Activated CD8-positive, alpha-beta T cell treated with anti-CD3 and anti-CD28 coated beads, Interleukin-2, amount 10 ng/mL, durations not matched to agents 7 days and 5 days (primary cell): Measurements from ENCODE around the gene MAP1LC3B. TPM values are rescaled to one million over a fixed set of nuclear protein-coding genes. Genes with fewer than 3 reads are reported as not detected.
"Not testable (repeated sequence)": the region's sequence is repeated elsewhere in the genome, so short reads cannot be mapped to it uniquely, and the experiment has no call there.

Source experiments
- ATAC-seq: fragments of 150-1000 bp; cut with Tn5 transposase; one replicate; pipeline ENCODE4 v1.10.0; 2021; ENCODE audit warnings: moderate library complexity
- CTCF ChIA-PET: fragments of 350-600 bp; sonication (Branson Sonifier 250); formaldehyde crosslinking; loops from one replicate; lab custom pipeline; 2021; ENCODE audit warnings: antibody characterized with exemption; lab: Charles Lee
- POLR2A ChIA-PET: fragments of 350-600 bp; sonication (Branson Sonifier 250); formaldehyde crosslinking; loops from one replicate; lab custom pipeline; 2021; ENCODE audit warnings: antibody characterized with exemption; lab: Charles Lee
- DNase-seq: peaks from one replicate; pipeline ENCODE4 v3.0.0-alpha.2; 2020
- H3K27ac Mint-ChIP-seq: one replicate; pipeline ENCODE4 v1.8.0; 2021; ENCODE audit warnings: mild to moderate bottlenecking, mixed read lengths
- H3K27me3 Mint-ChIP-seq: one replicate; pipeline ENCODE4 v1.8.0; 2021; ENCODE audit warnings: low read depth, mixed read lengths
- H3K36me3 Mint-ChIP-seq: one replicate; pipeline ENCODE4 v1.8.0; 2021; ENCODE audit warnings: low read depth, mixed read lengths
- H3K4me1 Mint-ChIP-seq: one replicate; pipeline ENCODE4 v1.8.0; 2021; ENCODE audit warnings: low read depth, mixed read lengths
- H3K4me3 Mint-ChIP-seq: one replicate; pipeline ENCODE4 v1.8.0; 2021; ENCODE audit warnings: mild to moderate bottlenecking, mixed read lengths
- H3K9me3 Mint-ChIP-seq: one replicate; pipeline ENCODE4 v1.8.0; 2022; ENCODE audit warnings: mixed read lengths; ENCODE audit not compliant: insufficient read depth
- total RNA-seq, 2 experiments: library from RNA; stranded (reverse); gene quantifications; one replicate each; pipeline ENCODE4 v1.2.3, GENCODE V29; 2021

MAP1LC3B gene
- total RNA-seq, 2 experiments from 2014 or later = 40.2 to 45.3 TPM

- POLR2A ChIA-PET, DNase-seq, H3K27me3 Mint-ChIP-seq, H3K9me3 Mint-ChIP-seq, ATAC-seq, H3K4me3 Mint-ChIP-seq, CTCF ChIA-PET, H3K27ac Mint-ChIP-seq: not testable (repeated sequence)
- H3K4me1 Mint-ChIP-seq = peaks cover 19% of the 10 kb centered on the region
- peaks cover 17% of the 10 kb centered on the region for H3K36me3 Mint-ChIP-seq
These were observed 29.1 kb upstream of the MAP1LC3B start for GRCh38 chr16:87362828-87363559.

GRCh38 chr16:87363771-87364455 is 28.2 kb upstream of the MAP1LC3B start:
- Mint-ChIP-seq H3K36me3 (peaks cover 11% of the 10 kb centered on the region), H3K4me1 (peaks cover 22% of the 10 kb centered on the region), H3K27me3 (no peaks in the 10 kb centered on the region), H3K9me3 (no peaks in the 10 kb centered on the region), H3K27ac (peak overlapping the region; percentile 77), H3K4me3 (no peak overlapping the region)
- ChIA-PET CTCF (interaction anchor here (1.1 to 1.6 kb wide), 3 partner anchors 31 to 53 kb away, joined by 3 to 4 read pairs (median 3); partner anchors contain the start of gene C16orf95), POLR2A (interaction anchor here (1.0 kb wide), 1 partner anchor 12 kb away, joined by 3 read pairs; no protein-coding TSS in a partner anchor)
- ATAC-seq (peak; percentile 28), DNase-seq (no peak)

- CTCF ChIA-PET = interaction anchor here (1.1 to 1.6 kb wide), 3 partner anchors 30 to 52 kb away, joined by 3 to 4 read pairs (median 3); partner anchors contain the start of gene C16orf95
- Mint-ChIP-seq H3K4me3 (no peak overlapping the region), H3K27me3 (no peaks in the 10 kb centered on the region), H3K36me3 (peaks cover 6% of the 10 kb centered on the region), H3K27ac (peak overlapping the region; percentile 55), H3K4me1 (peaks cover 24% of the 10 kb centered on the region), H3K9me3 (no peaks in the 10 kb centered on the region)
- ATAC-seq = no peak
- DNase-seq = no peak
- POLR2A ChIA-PET = no interaction called here
These were observed 27.0 kb upstream of the MAP1LC3B start for GRCh38 chr16:87365021-87365713.

- H3K36me3 Mint-ChIP-seq = peaks cover 5% of the 10 kb centered on the region
- H3K4me1 Mint-ChIP-seq = peaks cover 22% of the 10 kb centered on the region
- no peak for DNase-seq
- CTCF ChIA-PET = no interaction called here
- H3K4me3 Mint-ChIP-seq = no peak overlapping the region
- ATAC-seq = no peak
- H3K27me3 Mint-ChIP-seq = no peaks in the 10 kb centered on the region
- POLR2A ChIA-PET = no interaction called here
- peak overlapping the region; percentile 28 for H3K27ac Mint-ChIP-seq
- no peaks in the 10 kb centered on the region for H3K9me3 Mint-ChIP-seq
These were observed 25.8 kb upstream of the MAP1LC3B start for GRCh38 chr16:87366288-87366687.

- no peak for ATAC-seq
- POLR2A ChIA-PET = interaction anchor here (0.7 kb wide), 1 partner anchor 17 kb away, joined by 3 read pairs; the partner anchor contains the start of gene FBXO31
- H3K36me3 Mint-ChIP-seq = peaks cover 3% of the 10 kb centered on the region
- H3K9me3 Mint-ChIP-seq = no peaks in the 10 kb centered on the region
- H3K4me1 Mint-ChIP-seq = peaks cover 28% of the 10 kb centered on the region
- CTCF ChIA-PET = no interaction called here
- DNase-seq = no peak
- H3K27ac Mint-ChIP-seq = no peak overlapping the region
- no peaks in the 10 kb centered on the region for H3K27me3 Mint-ChIP-seq
- H3K4me3 Mint-ChIP-seq = no peak overlapping the region
These were observed 25.2 kb upstream of the MAP1LC3B start for GRCh38 chr16:87366930-87367329.

- ATAC-seq (no peak), DNase-seq (no peak)
- no peaks in the 10 kb centered on the region for H3K27me3 Mint-ChIP-seq
- H3K4me3 Mint-ChIP-seq = no peak overlapping the region
- CTCF ChIA-PET = no interaction called here
- H3K9me3 Mint-ChIP-seq = no peaks in the 10 kb centered on the region
- peaks cover 3% of the 10 kb centered on the region for H3K36me3 Mint-ChIP-seq
- peaks cover 30% of the 10 kb centered on the region for H3K4me1 Mint-ChIP-seq
- H3K27ac Mint-ChIP-seq = peak overlapping the region; percentile 7
- POLR2A ChIA-PET = interaction anchor here (0.7 kb wide), 1 partner anchor 16 kb away, joined by 3 read pairs; the partner anchor contains the start of gene FBXO31
These were observed 24.6 kb upstream of the MAP1LC3B start for GRCh38 chr16:87367529-87367928.

- H3K27me3 Mint-ChIP-seq = no peaks in the 10 kb centered on the region
- H3K36me3 Mint-ChIP-seq = peaks cover 3% of the 10 kb centered on the region
- no peak overlapping the region for H3K4me3 Mint-ChIP-seq
- no peaks in the 10 kb centered on the region for H3K9me3 Mint-ChIP-seq
- ChIA-PET CTCF (no interaction called here), POLR2A (no interaction called here)
- no peak for DNase-seq
- no peak for ATAC-seq
- peak overlapping the region; percentile 35 for H3K27ac Mint-ChIP-seq
- H3K4me1 Mint-ChIP-seq = peaks cover 30% of the 10 kb centered on the region
These were observed 23.9 kb upstream of the MAP1LC3B start for GRCh38 chr16:87368029-87368770.

- DNase-seq = no peak
- peaks cover 2% of the 10 kb centered on the region for H3K36me3 Mint-ChIP-seq
- H3K4me1 Mint-ChIP-seq = peaks cover 27% of the 10 kb centered on the region
- H3K27ac Mint-ChIP-seq = no peak overlapping the region
- ChIA-PET CTCF (no interaction called here), POLR2A (no interaction called here)
- H3K27me3 Mint-ChIP-seq = no peaks in the 10 kb centered on the region
- no peak overlapping the region for H3K4me3 Mint-ChIP-seq
- ATAC-seq = no peak
- H3K9me3 Mint-ChIP-seq = no peaks in the 10 kb centered on the region
These were observed 22.9 kb upstream of the MAP1LC3B start for GRCh38 chr16:87369117-87369765.

GRCh38 chr16:87369796-87370719 is 22.1 kb upstream of the MAP1LC3B start:
- H3K27me3 Mint-ChIP-seq = no peaks in the 10 kb centered on the region
- H3K9me3 Mint-ChIP-seq = no peaks in the 10 kb centered on the region
- ATAC-seq (no peak), DNase-seq (no peak)
- peaks cover 20% of the 10 kb centered on the region for H3K4me1 Mint-ChIP-seq
- ChIA-PET POLR2A (no interaction called here), CTCF (no interaction called here)
- H3K27ac Mint-ChIP-seq = no peak overlapping the region
- no peak overlapping the region for H3K4me3 Mint-ChIP-seq
- H3K36me3 Mint-ChIP-seq = no peaks in the 10 kb centered on the region

GRCh38 chr16:87371261-87371866 is 20.8 kb upstream of the MAP1LC3B start:
- DNase-seq (no peak), ATAC-seq (no peak)
- no peak overlapping the region for H3K4me3 Mint-ChIP-seq
- POLR2A ChIA-PET = no interaction called here
- H3K27ac Mint-ChIP-seq = no peak overlapping the region
- peaks cover 4% of the 10 kb centered on the region for H3K36me3 Mint-ChIP-seq
- no peaks in the 10 kb centered on the region for H3K9me3 Mint-ChIP-seq
- CTCF ChIA-PET = no interaction called here
- H3K4me1 Mint-ChIP-seq = peaks cover 24% of the 10 kb centered on the region
- H3K27me3 Mint-ChIP-seq = no peaks in the 10 kb centered on the region
